ENCODE measurements around the gene ZNF366.

Gene ZNF366

DNA sequence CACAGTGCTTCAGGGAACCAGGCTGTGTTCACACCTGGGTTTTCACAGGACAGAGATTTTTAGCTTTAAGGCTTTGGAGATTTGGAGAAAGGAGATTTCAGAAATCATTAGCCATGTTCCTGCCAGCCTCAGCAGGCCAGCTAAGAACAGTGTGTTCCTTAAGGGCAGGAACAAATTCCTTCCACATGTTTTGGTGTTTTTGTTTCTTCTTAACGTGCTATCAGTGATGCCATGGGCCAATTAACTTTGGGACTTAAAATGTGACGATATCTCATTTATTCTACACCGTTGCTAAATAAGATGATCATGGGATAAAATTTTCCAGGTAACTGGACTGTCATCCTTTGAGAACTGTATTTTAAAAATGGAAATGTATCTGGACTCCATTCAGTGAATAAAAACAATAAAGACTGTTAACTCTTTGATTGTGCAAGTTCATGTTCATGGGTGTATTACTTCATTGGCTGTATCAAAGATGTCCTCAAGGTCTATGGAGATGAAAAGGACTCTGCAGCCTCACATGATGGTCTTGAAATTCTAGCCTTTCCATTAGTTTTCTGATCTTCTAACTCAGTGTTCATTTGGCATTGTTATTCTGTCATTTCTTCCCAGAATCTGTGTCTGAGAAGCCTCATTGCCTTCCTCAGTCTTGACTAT, 72.3 kb downstream of the ZNF366 start:
- ChIA-PET CTCF (no interaction called here), POLR2A (no interaction called here)
- TF ChIP-seq CTCF (IDR thresholded peaks at IDR 0.05; ENCODE audit: control extremely low read depth, extremely low read depth, low read depth, missing control alignments): no peak
- DNase-seq (ENCODE audit: extremely low spot score): no peak

DNA sequence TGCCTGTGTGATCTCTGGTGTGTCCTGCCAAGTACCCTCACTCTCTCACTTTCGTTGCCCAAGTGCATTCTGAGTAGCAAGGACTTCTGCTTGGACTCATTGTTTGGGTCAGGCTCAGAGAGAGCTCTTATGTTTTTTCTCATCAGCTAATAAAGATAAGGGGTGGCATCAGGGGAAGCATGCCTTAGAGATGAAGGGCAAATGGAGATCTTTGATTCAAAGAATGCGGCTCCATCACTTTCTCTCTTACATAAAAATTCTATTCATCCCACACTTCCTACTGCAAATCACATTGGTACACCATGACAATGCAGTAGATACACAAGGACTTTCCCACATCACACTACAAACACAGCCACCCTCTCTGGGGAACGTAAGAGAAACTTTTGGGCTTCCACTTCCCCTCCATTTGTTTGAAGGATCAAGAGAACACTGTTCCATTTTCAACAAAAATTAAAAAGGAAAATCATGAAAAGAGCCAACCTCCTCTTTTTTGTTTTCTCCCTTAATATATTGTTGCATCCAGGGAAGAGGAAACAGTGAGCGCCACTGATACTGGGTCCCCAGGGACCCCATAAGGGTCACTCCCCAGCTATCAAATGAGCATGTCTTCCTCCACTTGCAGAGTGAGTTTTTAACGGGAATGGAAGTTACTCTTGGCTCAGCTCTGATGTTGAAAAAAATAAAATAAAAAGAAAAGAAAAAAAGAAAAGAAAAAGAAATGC, 73.0 kb downstream of the ZNF366 start:
- ChIA-PET CTCF (interaction anchor here (1.1 to 1.5 kb wide), 3 partner anchors 13 to 55 kb away, joined by 3 to 5 read pairs (median 4); no protein-coding TSS in a partner anchor), POLR2A (interaction anchor here (0.7 kb wide), 1 partner anchor 255 kb away, joined by 5 read pairs; no protein-coding TSS in a partner anchor)
- TF ChIP-seq CTCF (IDR thresholded peaks at IDR 0.05; ENCODE audit: control extremely low read depth, extremely low read depth, low read depth, missing control alignments): no peak
- DNase-seq (ENCODE audit: extremely low spot score): no peak

DNA sequence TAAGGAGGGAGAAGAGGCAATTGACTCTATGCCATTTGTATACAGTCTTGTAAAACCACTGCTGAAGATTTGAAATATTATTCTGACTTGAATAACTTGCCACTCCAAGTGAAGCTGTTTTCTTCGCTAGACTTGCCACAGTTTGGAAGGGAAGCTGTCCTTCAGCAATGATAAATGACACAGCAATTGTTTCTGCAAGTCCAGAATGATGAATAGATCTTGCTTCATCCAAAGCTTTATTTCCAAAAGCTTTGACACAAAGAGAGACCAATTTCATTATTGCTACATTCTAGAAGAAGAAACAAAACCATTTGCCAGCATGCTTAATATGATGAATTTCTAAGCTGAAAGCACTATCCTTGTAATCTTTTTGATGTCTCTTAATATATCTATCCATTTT, 73.7 kb downstream of the ZNF366 start:
- CTCF ChIA-PET: interaction anchor here (1.1 to 1.5 kb wide), 5 partner anchors 14 to 133 kb away, joined by 3 to 5 read pairs (median 4); no protein-coding TSS in a partner anchor
- no peak for TF ChIP-seq CTCF (IDR thresholded peaks at IDR 0.05; ENCODE audit: control extremely low read depth, extremely low read depth, low read depth, missing control alignments)
- POLR2A ChIA-PET: interaction anchor here (0.7 kb wide), 1 partner anchor 256 kb away, joined by 5 read pairs; no protein-coding TSS in a partner anchor
- DNase-seq (ENCODE audit: extremely low spot score): no peak

GRCh38 chr5:72428669-72429068, 78.5 kb downstream of the ZNF366 start:
- POLR2A ChIA-PET: no interaction called here

GRCh38 chr5:72427488-72428437, 79.4 kb downstream of the ZNF366 start:
- POLR2A ChIA-PET: no interaction called here
- no peak for DNase-seq (ENCODE audit: extremely low spot score)
- no peak for TF ChIP-seq CTCF (IDR thresholded peaks at IDR 0.05; ENCODE audit: control extremely low read depth, extremely low read depth, low read depth, missing control alignments)
- CTCF ChIA-PET: interaction anchor here (1.1 to 1.7 kb wide), 4 partner anchors 12 to 61 kb away, joined by 3 to 7 read pairs (median 4); no protein-coding TSS in a partner anchor

More at GRCh38 chr5:72428669-72429068, 78.5 kb downstream of the ZNF366 start:
- TF ChIP-seq CTCF (IDR thresholded peaks at IDR 0.05; ENCODE audit: control extremely low read depth, extremely low read depth, low read depth, missing control alignments): no peak
- CTCF ChIA-PET: interaction anchor here (1.1 to 2.2 kb wide), 5 partner anchors 11 to 60 kb away, joined by 3 to 8 read pairs (median 4); no protein-coding TSS in a partner anchor
- no peak for DNase-seq (ENCODE audit: extremely low spot score)

DNA sequence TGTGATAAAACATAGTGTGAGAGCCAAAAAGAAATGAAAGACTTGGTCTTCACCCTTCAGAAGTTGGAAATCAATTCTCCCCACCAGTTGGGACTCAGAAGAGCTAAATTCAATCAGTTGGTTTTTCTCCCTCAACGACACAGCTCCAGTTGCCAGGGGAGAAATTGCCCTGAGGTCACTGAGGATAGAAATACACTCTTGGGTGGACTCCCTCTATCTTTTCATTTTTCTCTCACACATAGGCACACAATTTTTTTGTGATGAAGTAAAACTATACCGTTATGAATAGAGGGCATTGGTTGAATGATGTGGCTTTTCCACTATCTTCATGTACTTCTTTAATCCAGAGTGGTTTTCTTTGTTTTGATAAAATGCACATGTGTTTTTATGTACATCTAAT, 80.2 kb downstream of the ZNF366 start:
- ChIA-PET POLR2A (no interaction called here), CTCF (interaction anchor here (1.6 kb wide), 1 partner anchor 34 kb away, joined by 3 read pairs; no protein-coding TSS in a partner anchor)
- no peak for TF ChIP-seq CTCF (IDR thresholded peaks at IDR 0.05; ENCODE audit: control extremely low read depth, extremely low read depth, low read depth, missing control alignments)
- DNase-seq (ENCODE audit: extremely low spot score): no peak

All from GM10248 (cell line).